Suprapubic skin (tissue), 4 donors: Measurements from ENCODE around the gene EIF2S1. TPM values are rescaled to one million over a fixed set of nuclear protein-coding genes. Genes with fewer than 3 reads are reported as not detected.

Source experiments
- DNase-seq, 2 donors: peaks; one replicate each; pipeline ENCODE4 v3.0.0-alpha.2; 2019; ENCODE audit warnings: low spot score in 2 of 2
- H3K27ac ChIP-seq: fragments of 200-600 bp; sonication (generic); one replicate; pipeline ENCODE4 v1.5.1; 2019
- H3K27me3 ChIP-seq: fragments of 200-600 bp; sonication (generic); one replicate; pipeline ENCODE4 v1.5.1; 2019
- H3K36me3 ChIP-seq: fragments of 200-600 bp; sonication (generic); one replicate; pipeline ENCODE4 v1.5.1; 2019
- H3K4me1 ChIP-seq: fragments of 200-600 bp; sonication (generic); one replicate; pipeline ENCODE4 v1.5.1; 2019
- H3K4me3 ChIP-seq: fragments of 200-600 bp; sonication (generic); one replicate; pipeline ENCODE4 v1.5.1; 2019; ENCODE audit warnings: mild to moderate bottlenecking
- H3K9me3 ChIP-seq: fragments of 200-600 bp; sonication (generic); one replicate; pipeline ENCODE4 v1.5.1; 2019
- EP300 ChIP-seq: sonication (generic); formaldehyde crosslinking; IDR thresholded peaks from one replicate; pipeline ENCODE4 v1.6.1; 2017; ENCODE audit warnings: antibody characterized with exemption
- POLR2A ChIP-seq, 2 donors: fragments of 450-650 bp; IDR thresholded peaks; one replicate each; pipeline ENCODE4 v1.6.1; 2017; ENCODE audit warnings: antibody characterized with exemption in 2 of 2, mild to moderate bottlenecking in 2 of 2, moderate library complexity in 2 of 2
- POLR2AphosphoS5 ChIP-seq, 3 donors: sonication (generic); formaldehyde crosslinking; IDR thresholded peaks; one replicate each; pipeline ENCODE4 v1.6.1; 2017; ENCODE audit warnings: antibody characterized with exemption in 3 of 3
- WGBS: methylation state at CpG from one replicate; pipeline ENCODE4 v1.1.5; 2018; 5-methylcytosine and 5-hydroxymethylcytosine counted together
- total RNA-seq, 4 donors: library from RNA; depleted of rRNA; stranded (reverse); fragments of >200 nt; gene quantifications; one replicate each; pipeline ENCODE4 v1.1.0, GENCODE V29; 2016
- TF ChIP-seq, protein P1 (sequence below), 2 donors: fragments of 200-600 bp in 1 of 2; fragments of 450-650 bp in 1 of 2; sonication (generic) in 1 of 2; IDR thresholded peaks; one replicate each; pipeline ENCODE4 v1.5.1; 2016 to 2019; ENCODE audit warnings: antibody characterized with exemption in 2 of 2, mild to moderate bottlenecking in 1 of 2, moderate library complexity in 1 of 2

The EIF2S1 gene
- total RNA-seq, 4 donors from 2014 or later = 54.1 to 89.9 (median 60.1) TPM

DNA sequence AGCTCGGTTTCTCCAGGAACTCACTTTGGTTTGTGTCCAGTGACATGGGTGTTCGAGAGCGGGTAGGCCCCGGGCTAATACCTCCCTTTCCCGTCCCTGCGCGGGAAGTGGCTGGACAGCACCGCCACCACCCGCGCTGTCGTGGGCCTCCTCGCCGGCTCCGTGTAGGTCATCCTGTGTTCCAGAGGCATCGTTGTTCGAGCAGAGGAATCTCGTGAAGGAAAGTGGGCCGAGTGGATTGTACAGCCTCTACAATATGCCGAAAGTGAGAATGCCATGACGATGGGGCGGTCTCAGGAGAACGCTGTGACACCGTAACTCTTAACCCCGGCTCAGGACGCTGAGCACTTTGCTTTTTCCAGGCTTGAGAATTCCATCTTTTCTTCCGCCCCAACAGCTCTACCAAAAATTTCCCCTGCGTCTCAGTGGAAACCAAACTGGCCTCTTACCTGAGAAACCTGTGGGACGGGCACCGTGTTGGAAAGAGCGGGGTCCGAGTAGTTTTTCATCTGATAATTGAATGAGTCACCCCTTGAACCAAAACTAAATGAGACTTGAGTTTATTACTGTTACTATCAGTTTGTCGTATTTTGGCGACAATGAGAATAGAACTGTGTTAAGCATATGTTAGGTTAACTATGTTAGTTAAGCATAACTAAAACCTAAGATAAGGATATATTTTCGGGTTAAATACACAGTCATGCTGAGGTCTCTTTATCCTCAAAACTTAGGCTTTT lies 510 bp downstream of the EIF2S1 start:
- H3K36me3 ChIP-seq = peaks cover 13% of the 10 kb centered on the region
- peaks cover 67% of the 10 kb centered on the region for H3K4me1 ChIP-seq
- no peaks in the 10 kb centered on the region for H3K27me3 ChIP-seq
- WGBS = 2% methylated on average over 33 of the region's 34 CpGs
- H3K4me3 ChIP-seq = peak overlapping the region; percentile 91
- DNase-seq = no peak
- peak overlapping the region; percentile 94 for H3K27ac ChIP-seq
- H3K9me3 ChIP-seq = no peaks in the 10 kb centered on the region
- TF ChIP-seq POLR2AphosphoS5 (IDR thresholded peaks at IDR 0.05) (no peak), POLR2A (IDR thresholded peaks at IDR 0.05) (no peak), EP300 (no peak)
- TF ChIP-seq, protein P1, sequence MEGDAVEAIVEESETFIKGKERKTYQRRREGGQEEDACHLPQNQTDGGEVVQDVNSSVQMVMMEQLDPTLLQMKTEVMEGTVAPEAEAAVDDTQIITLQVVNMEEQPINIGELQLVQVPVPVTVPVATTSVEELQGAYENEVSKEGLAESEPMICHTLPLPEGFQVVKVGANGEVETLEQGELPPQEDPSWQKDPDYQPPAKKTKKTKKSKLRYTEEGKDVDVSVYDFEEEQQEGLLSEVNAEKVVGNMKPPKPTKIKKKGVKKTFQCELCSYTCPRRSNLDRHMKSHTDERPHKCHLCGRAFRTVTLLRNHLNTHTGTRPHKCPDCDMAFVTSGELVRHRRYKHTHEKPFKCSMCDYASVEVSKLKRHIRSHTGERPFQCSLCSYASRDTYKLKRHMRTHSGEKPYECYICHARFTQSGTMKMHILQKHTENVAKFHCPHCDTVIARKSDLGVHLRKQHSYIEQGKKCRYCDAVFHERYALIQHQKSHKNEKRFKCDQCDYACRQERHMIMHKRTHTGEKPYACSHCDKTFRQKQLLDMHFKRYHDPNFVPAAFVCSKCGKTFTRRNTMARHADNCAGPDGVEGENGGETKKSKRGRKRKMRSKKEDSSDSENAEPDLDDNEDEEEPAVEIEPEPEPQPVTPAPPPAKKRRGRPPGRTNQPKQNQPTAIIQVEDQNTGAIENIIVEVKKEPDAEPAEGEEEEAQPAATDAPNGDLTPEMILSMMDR (IDR thresholded peaks at IDR 0.05) = no peak

DNA sequence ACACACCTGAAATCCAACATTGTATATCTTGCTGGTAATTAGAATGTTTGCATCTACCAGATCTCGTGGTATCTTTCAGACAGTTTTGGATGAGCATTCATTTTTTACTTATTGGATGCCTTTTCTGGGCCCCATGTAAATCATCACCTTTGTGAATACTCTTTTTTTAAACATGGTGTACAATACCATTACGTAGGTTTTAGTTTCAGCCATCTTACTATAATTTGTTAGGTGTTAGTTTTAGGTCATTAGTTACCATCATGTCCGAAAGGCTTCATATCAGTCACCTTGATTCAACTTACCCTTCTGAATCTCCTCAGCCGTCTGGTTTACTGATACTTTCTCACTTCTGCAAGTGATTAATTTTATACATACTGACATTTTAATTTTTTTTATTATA lies 5.3 kb downstream of the EIF2S1 start:
- WGBS = 86% methylated on average over 4 of the region's 4 CpGs
- TF ChIP-seq POLR2A (IDR thresholded peaks at IDR 0.05) (no peak), EP300 (no peak), POLR2AphosphoS5 (IDR thresholded peaks at IDR 0.05) (no peak)
- TF ChIP-seq, protein P1 (IDR thresholded peaks at IDR 0.05) = no peak
- H3K4me3 ChIP-seq = no peak overlapping the region
- peaks cover 57% of the 10 kb centered on the region for H3K36me3 ChIP-seq
- H3K4me1 ChIP-seq = peaks cover 42% of the 10 kb centered on the region
- no peaks in the 10 kb centered on the region for H3K27me3 ChIP-seq
- H3K9me3 ChIP-seq = no peaks in the 10 kb centered on the region
- DNase-seq = no peak
- H3K27ac ChIP-seq = no peak overlapping the region

DNA sequence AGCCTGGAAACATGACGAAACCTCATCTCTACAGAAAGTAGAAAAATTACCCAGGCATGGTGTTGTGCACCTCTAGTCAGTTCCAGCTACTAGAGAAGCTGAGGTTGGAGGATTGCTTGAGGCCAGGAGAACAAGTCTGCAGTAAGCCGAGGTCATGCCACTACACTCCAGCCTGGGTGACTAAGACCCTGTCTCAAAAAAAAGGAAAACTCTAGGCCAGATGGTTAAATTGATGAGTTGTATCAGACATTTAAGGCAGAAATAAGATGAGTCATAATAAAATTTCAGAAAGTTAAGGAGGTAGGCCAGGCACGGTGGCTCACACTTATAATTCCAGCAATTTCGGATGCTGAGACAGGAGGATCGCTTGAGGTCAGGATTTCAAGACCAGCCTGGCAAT lies 10.7 kb downstream of the EIF2S1 start:
- DNase-seq = no peak
- no peaks in the 10 kb centered on the region for H3K27me3 ChIP-seq
- H3K4me3 ChIP-seq = no peak overlapping the region
- H3K4me1 ChIP-seq = peaks cover 5% of the 10 kb centered on the region
- no peak overlapping the region for H3K27ac ChIP-seq
- no peaks in the 10 kb centered on the region for H3K9me3 ChIP-seq
- TF ChIP-seq, protein P1 (IDR thresholded peaks at IDR 0.05) = no peak
- TF ChIP-seq POLR2A (IDR thresholded peaks at IDR 0.05) (no peak), POLR2AphosphoS5 (IDR thresholded peaks at IDR 0.05) (no peak), EP300 (no peak)
- H3K36me3 ChIP-seq = peaks cover 85% of the 10 kb centered on the region
- WGBS = 85% methylated on average over 5 of the region's 5 CpGs

DNA sequence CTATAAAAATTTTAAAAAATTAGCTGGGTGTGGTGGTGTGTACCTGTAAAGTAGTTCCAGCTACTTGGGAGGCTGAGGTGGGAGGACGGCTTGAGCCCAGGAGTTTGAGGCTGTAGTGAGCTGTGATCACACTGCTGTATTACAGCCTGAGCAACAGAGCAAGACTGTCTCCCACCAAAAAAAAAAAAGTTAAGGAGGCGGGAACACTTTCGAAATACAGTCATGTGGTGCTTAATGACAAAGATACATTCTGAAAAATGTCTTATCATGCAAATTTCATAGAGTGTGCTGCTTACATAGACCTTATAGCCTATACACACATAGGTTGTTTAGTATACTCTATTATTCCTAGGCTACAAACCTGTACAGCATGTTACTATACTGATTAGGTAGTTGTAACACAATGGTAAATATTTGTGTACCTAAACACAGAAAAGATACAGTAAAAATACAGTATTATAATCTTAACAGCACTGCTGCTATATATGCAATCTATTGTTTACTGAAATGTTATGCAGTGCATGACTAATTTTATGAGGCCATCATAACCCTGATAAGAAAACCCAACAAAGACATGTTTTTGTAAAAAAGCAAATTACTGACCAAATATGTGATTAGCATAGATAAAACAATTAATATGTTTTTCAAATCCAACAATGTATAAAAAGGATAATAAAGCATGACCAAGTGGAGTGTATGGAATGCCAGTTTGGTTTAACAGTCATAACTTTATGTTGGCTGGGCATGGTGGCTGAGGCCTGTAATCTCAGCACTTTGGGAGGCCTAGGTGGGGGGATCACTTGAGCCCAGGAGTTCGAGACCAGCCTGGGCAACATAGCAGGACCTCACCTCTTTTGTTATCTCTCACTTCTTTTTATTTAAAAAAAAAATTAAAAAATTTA lies 11.4 kb downstream of the EIF2S1 start:
- H3K9me3 ChIP-seq = no peaks in the 10 kb centered on the region
- H3K27ac ChIP-seq = no peak overlapping the region
- no peaks in the 10 kb centered on the region for H3K4me1 ChIP-seq
- H3K4me3 ChIP-seq = no peak overlapping the region
- TF ChIP-seq, protein P1 (IDR thresholded peaks at IDR 0.05) = no peak
- DNase-seq = no peak
- peaks cover 84% of the 10 kb centered on the region for H3K36me3 ChIP-seq
- 93% methylated on average over 4 of the region's 4 CpGs for WGBS
- no peaks in the 10 kb centered on the region for H3K27me3 ChIP-seq

DNA sequence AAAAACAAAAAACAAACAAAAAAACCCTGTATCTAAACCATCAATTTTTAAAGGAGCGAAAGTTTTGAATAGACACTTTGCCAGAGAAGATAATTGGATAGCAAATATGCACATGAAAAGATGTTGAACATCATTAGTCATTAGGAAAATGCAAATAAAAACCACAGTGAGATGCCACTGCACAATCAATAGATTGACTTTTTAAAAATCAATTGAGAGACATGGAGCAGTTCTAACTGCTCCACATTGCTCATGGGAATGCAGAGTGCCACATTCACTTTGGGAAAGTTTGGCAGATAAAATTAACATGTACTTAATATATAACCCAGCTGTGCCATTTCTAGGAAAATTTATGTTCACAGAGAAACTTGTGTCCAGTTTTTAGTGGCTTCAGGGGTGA lies 12.7 kb downstream of the EIF2S1 start:
- H3K27ac ChIP-seq = no peak overlapping the region
- H3K4me1 ChIP-seq = no peaks in the 10 kb centered on the region
- WGBS = 100% methylated on average over 1 of the region's 1 CpG
- H3K36me3 ChIP-seq = peaks cover 87% of the 10 kb centered on the region
- TF ChIP-seq POLR2AphosphoS5 (IDR thresholded peaks at IDR 0.05) = no peak
- TF ChIP-seq, protein P1 (IDR thresholded peaks at IDR 0.05) = no peak
- TF ChIP-seq POLR2A (IDR thresholded peaks at IDR 0.05) = no peak
- no peak for TF ChIP-seq EP300
- H3K9me3 ChIP-seq = no peaks in the 10 kb centered on the region
- no peaks in the 10 kb centered on the region for H3K27me3 ChIP-seq
- no peak overlapping the region for H3K4me3 ChIP-seq
- no peak for DNase-seq
